Panc1 (cell line): ENCODE results near the gene KCNQ4. TPM values are rescaled to one million over a fixed set of nuclear protein-coding genes. Genes with fewer than 3 reads are reported as not detected.

ENCODE experiments used
- ATAC-seq: fragments of 200-7000 bp; cut with Tn5 transposase; 2 replicates; pipeline ENCODE4 v1.9.1; 2020; ENCODE audit warnings: mild to moderate bottlenecking, moderate library complexity
- BruUV-seq: library from RNA; stranded (reverse); fragments of 400-500 nt; replicated peaks from 2 replicates; lab custom pipeline; 2021; lab: Mats Ljungman, UMichigan
- CTCF ChIA-PET: fragments of 300-600 bp; sonication (Branson Sonifier 250); formaldehyde crosslinking; loops from one replicate; lab custom pipeline; 2022; ENCODE audit warnings: antibody characterized with exemption; lab: Charles Lee
- POLR2A ChIA-PET: fragments of 300-600 bp; sonication (Branson Sonifier 250); formaldehyde crosslinking; loops from one replicate; lab custom pipeline; 2022; ENCODE audit warnings: antibody characterized with exemption; lab: Charles Lee
- DNase-seq: peaks from one replicate; pipeline ENCODE4 v3.0.0-alpha.2; 2010; ENCODE audit warnings: low read depth, low spot score
- H3K27ac ChIP-seq: 2 replicates; pipeline ENCODE4 v1.5.1; 2011; ENCODE audit warnings: mild to moderate bottlenecking, low read length, inconsistent platforms
- H3K27me3 ChIP-seq: fragments of 200-500 bp; sonication (Bioruptor generic); 2 replicates; pipeline ENCODE4 v1.6.0; 2014; ENCODE audit warnings: low read length, inconsistent platforms; ENCODE audit not compliant: control insufficient read depth, insufficient read depth
- H3K36me3 ChIP-seq: fragments of 200-500 bp; sonication (Bioruptor generic); 2 replicates; pipeline ENCODE4 v1.5.1; 2014; ENCODE audit warnings: inconsistent platforms, mild to moderate bottlenecking, low read length, moderate library complexity; ENCODE audit not compliant: control insufficient read depth, insufficient read depth
- H3K4me1 ChIP-seq: 2 replicates; pipeline ENCODE4 v1.5.1; 2011; ENCODE audit warnings: inconsistent platforms, mild to moderate bottlenecking, low read length, moderate library complexity; ENCODE audit not compliant: control insufficient read depth, insufficient read depth
- H3K4me3 ChIP-seq, 2 experiments: 2 replicates each; pipeline ENCODE4 v1.5.1; 2011 to 2012; ENCODE audit warnings: low read depth in 2 of 2, low read length in 2 of 2, mild to moderate bottlenecking in 2 of 2, inconsistent platforms in 1 of 2, moderate library complexity in 1 of 2
- H3K9me3 ChIP-seq: fragments of 200-500 bp; sonication (Bioruptor generic); 2 replicates; pipeline ENCODE4 v1.5.1; 2014; ENCODE audit warnings: low read depth, mild to moderate bottlenecking, inconsistent platforms, low read length, moderate library complexity; ENCODE audit not compliant: control insufficient read depth, insufficient read depth
- POLR2AphosphoS5 ChIP-seq: IDR thresholded peaks from 2 replicates; pipeline ENCODE4 v1.6.1; 2012; ENCODE audit warnings: mild to moderate bottlenecking, low read depth, low read length, moderate library complexity
- REST ChIP-seq, 2 experiments: IDR thresholded peaks; 2 replicates each; pipeline ENCODE4 v1.6.1; 2011 to 2012; ENCODE audit warnings: low read depth in 2 of 2, control low read depth in 1 of 2, low read length in 1 of 2, mild to moderate bottlenecking in 1 of 2, moderate library complexity in 1 of 2; ENCODE audit not compliant: insufficient read depth in 1 of 2
- SIN3A ChIP-seq: IDR thresholded peaks from 2 replicates; pipeline ENCODE4 v1.6.1; 2012; ENCODE audit warnings: low read depth, mild to moderate bottlenecking, low read length, moderate library complexity, borderline replicate concordance; ENCODE audit not compliant: insufficient read depth
- TCF7L2 ChIP-seq: IDR thresholded peaks from 2 replicates; pipeline ENCODE4 v1.6.1; 2011; ENCODE audit warnings: mild to moderate bottlenecking, low read depth, low read length, inconsistent platforms
- in situ Hi-C: cut with HindIII; loops from 2 replicates; pipeline ENCODE4 v1.10.0; 2016; ENCODE audit warnings: low sequenced_read_pairs, low pct_unique_long_range_greater_than_20kb
- intact Hi-C: fragments of 100-400 bp; cut with micrococcal nuclease; formaldehyde crosslinking; loops from one replicate; pipeline ENCODE4 v1.10.0; 2022; ENCODE audit not compliant: unreplicated experiment
- total RNA-seq: library from RNA; stranded (reverse); gene quantifications from one replicate; pipeline ENCODE4 v1.2.1, GENCODE V29; 2021; ENCODE audit not compliant: unreplicated experiment
- TF ChIP-seq, protein P1 (sequence below): fragments of 450-650 bp; IDR thresholded peaks from 2 replicates; pipeline ENCODE4 v1.5.1; 2017; ENCODE audit warnings: mild to moderate bottlenecking

Gene KCNQ4
- total RNA-seq, 1 experiment from 2014 or later, result 2.6 TPM

- ATAC-seq, result no peak
- intact Hi-C loops, result no loop called here
- no TSS peak for BruUV-seq
- Histone ChIP-seq H3K4me3 (no peak overlapping the region), H3K36me3 (no peaks in the 10 kb centered on the region), H3K27me3 (no peaks in the 10 kb centered on the region), H3K9me3 (no peaks in the 10 kb centered on the region), H3K4me1 (no peaks in the 10 kb centered on the region), H3K27ac (no peak overlapping the region)
- in situ Hi-C loops, result no loop called here
- TF ChIP-seq POLR2AphosphoS5 (no peak), REST (IDR thresholded peaks at IDR 0.05; ENCODE audit: insufficient read depth in 1 of 2, low read depth in 2 of 2, low read length in 1 of 2) (no peak), SIN3A (no peak), TCF7L2 (no peak)
- TF ChIP-seq, protein P1, sequence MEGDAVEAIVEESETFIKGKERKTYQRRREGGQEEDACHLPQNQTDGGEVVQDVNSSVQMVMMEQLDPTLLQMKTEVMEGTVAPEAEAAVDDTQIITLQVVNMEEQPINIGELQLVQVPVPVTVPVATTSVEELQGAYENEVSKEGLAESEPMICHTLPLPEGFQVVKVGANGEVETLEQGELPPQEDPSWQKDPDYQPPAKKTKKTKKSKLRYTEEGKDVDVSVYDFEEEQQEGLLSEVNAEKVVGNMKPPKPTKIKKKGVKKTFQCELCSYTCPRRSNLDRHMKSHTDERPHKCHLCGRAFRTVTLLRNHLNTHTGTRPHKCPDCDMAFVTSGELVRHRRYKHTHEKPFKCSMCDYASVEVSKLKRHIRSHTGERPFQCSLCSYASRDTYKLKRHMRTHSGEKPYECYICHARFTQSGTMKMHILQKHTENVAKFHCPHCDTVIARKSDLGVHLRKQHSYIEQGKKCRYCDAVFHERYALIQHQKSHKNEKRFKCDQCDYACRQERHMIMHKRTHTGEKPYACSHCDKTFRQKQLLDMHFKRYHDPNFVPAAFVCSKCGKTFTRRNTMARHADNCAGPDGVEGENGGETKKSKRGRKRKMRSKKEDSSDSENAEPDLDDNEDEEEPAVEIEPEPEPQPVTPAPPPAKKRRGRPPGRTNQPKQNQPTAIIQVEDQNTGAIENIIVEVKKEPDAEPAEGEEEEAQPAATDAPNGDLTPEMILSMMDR, result no peak
- DNase-seq, result no peak
- CTCF ChIA-PET, result no interaction called here
- POLR2A ChIA-PET, result no interaction called here
These were observed 58.6 kb downstream of the KCNQ4 start for GRCh38 chr1:40842207-40842606.

DNA sequence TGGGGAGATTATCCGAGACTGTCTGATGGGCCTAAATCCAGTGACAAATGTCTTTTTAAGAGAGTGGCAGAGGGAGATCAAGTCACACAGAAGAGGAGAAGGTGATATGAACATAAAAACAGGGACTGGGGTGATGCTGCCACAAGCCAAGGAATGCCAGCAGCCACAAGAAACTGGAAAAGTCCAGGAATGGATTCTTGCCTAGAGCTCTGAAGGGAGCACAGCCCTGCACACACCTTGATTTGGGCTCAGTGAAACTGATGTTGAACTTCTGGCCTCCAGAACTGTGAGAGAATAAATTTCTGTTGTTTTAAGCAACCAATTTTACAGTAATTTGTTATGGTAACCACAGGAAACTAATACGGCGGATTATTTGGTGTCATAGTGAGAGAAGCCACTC lies 59.1 kb downstream of the KCNQ4 start:
- POLR2A ChIA-PET, result no interaction called here
- Histone ChIP-seq H3K27ac (no peak overlapping the region), H3K27me3 (no peaks in the 10 kb centered on the region), H3K9me3 (no peaks in the 10 kb centered on the region), H3K4me1 (no peaks in the 10 kb centered on the region), H3K4me3 (no peak overlapping the region), H3K36me3 (no peaks in the 10 kb centered on the region)
- in situ Hi-C loops, result no loop called here
- intact Hi-C loops, result no loop called here
- CTCF ChIA-PET, result no interaction called here
- BruUV-seq, result no TSS peak
- no peak for ATAC-seq
- no peak for DNase-seq
- no peak for TF ChIP-seq SIN3A
- TF ChIP-seq POLR2AphosphoS5, result no peak
- no peak for TF ChIP-seq TCF7L2
- TF ChIP-seq, protein P1, result no peak
- no peak for TF ChIP-seq REST (IDR thresholded peaks at IDR 0.05; ENCODE audit: insufficient read depth in 1 of 2, low read depth in 2 of 2, low read length in 1 of 2)
